Measurements from ENCODE around the gene MRPL47. TPM values are rescaled to one million over a fixed set of nuclear protein-coding genes. Genes with fewer than 3 reads are reported as not detected.

MRPL47 gene
- total RNA-seq, 1 donor from 2014 or later, result 24.5 TPM

GRCh38 chr3:179560791-179561190 lies 43.6 kb downstream of the MRPL47 start:
- no peak overlapping the region for H3K4me3 ChIP-seq

GRCh38 chr3:179558742-179559364 lies 45.6 kb downstream of the MRPL47 start:
- H3K27me3 ChIP-seq, result no peaks in the 10 kb centered on the region
- intact Hi-C loops (cut with DNase I), result loop anchor here (5.0 kb wide), 1 partner anchor 137 kb away; no protein-coding TSS in a partner anchor

More at GRCh38 chr3:179560791-179561190, 43.6 kb downstream of the MRPL47 start:
- H3K9me3 ChIP-seq, result no peaks in the 10 kb centered on the region
- H3K4me1 ChIP-seq, result peaks cover 6% of the 10 kb centered on the region
- H3K27ac ChIP-seq, result no peak overlapping the region
- no peaks in the 10 kb centered on the region for H3K36me3 ChIP-seq
- DNase-seq, result no peak
- ATAC-seq, result no peak
- intact Hi-C loops (cut with DNase I), result no loop called here
- TF ChIP-seq CTCF (IDR thresholded peaks at IDR 0.05), result no peak
- no peaks in the 10 kb centered on the region for H3K27me3 ChIP-seq

GRCh38 chr3:179551349-179552105 lies 52.9 kb downstream of the MRPL47 start:
- no peak overlapping the region for H3K27ac ChIP-seq
- no peaks in the 10 kb centered on the region for H3K36me3 ChIP-seq
- H3K9me3 ChIP-seq, result no peaks in the 10 kb centered on the region
- DNase-seq (no peak), ATAC-seq (no peak)
- intact Hi-C loops (cut with DNase I), result no loop called here
- no peak for TF ChIP-seq CTCF (IDR thresholded peaks at IDR 0.05)
- H3K27me3 ChIP-seq, result no peaks in the 10 kb centered on the region
- no peaks in the 10 kb centered on the region for H3K4me1 ChIP-seq
- H3K4me3 ChIP-seq, result no peak overlapping the region

More at GRCh38 chr3:179558742-179559364, 45.6 kb downstream of the MRPL47 start:
- TF ChIP-seq CTCF (IDR thresholded peaks at IDR 0.05), result peak; percentile 88
- H3K4me1 ChIP-seq, result peaks cover 3% of the 10 kb centered on the region
- ATAC-seq (no peak), DNase-seq (no peak)
- H3K4me3 ChIP-seq, result no peak overlapping the region
- H3K36me3 ChIP-seq, result no peaks in the 10 kb centered on the region
- H3K27ac ChIP-seq, result no peak overlapping the region
- H3K9me3 ChIP-seq, result no peaks in the 10 kb centered on the region

GRCh38 chr3:179546814-179547241 lies 57.6 kb downstream of the MRPL47 start:
- Histone ChIP-seq H3K4me1 (no peaks in the 10 kb centered on the region), H3K9me3 (no peaks in the 10 kb centered on the region), H3K4me3 (no peak overlapping the region), H3K36me3 (no peaks in the 10 kb centered on the region), H3K27ac (no peak overlapping the region), H3K27me3 (no peaks in the 10 kb centered on the region)
- intact Hi-C loops (cut with DNase I), result no loop called here
- DNase-seq (no peak), ATAC-seq (no peak)
- no peak for TF ChIP-seq CTCF (IDR thresholded peaks at IDR 0.05)

- H3K27me3 ChIP-seq, result no peaks in the 10 kb centered on the region
- intact Hi-C loops (cut with DNase I), result no loop called here
- ATAC-seq, result no peak
Observed at GRCh38 chr3:179544981-179545645, 59.3 kb downstream of the MRPL47 start.

More at GRCh38 chr3:179544981-179545645, 59.3 kb downstream of the MRPL47 start:
- no peak overlapping the region for H3K4me3 ChIP-seq
- H3K27ac ChIP-seq, result no peak overlapping the region
- TF ChIP-seq CTCF (IDR thresholded peaks at IDR 0.05), result no peak
- H3K9me3 ChIP-seq, result no peaks in the 10 kb centered on the region
- no peak for DNase-seq
- no peaks in the 10 kb centered on the region for H3K4me1 ChIP-seq
- no peaks in the 10 kb centered on the region for H3K36me3 ChIP-seq
